ENCODE results near the gene CCDC124. TPM values are rescaled to one million over a fixed set of nuclear protein-coding genes. Genes with fewer than 3 reads are reported as not detected.

CCDC124 gene
- total RNA-seq, 3 donors from 2014 or later, result 43.8 to 53.4 (median 47.9) TPM

GRCh38 chr19:17969096-17969792, 36.4 kb downstream of the CCDC124 start:
- intact Hi-C loops (cut with DNase I; ENCODE audit: low total_unique reads), result no loop called here
- Histone ChIP-seq H3K4me1 (no peaks in the 10 kb centered on the region), H3K27me3 (peaks cover 0 to 12% of the 10 kb centered on the region in 2 donors), H3K27ac (no peak overlapping the region), H3K9me3 (no peaks in the 10 kb centered on the region), H3K4me3 (no peak overlapping the region), H3K36me3 (no peaks in the 10 kb centered on the region)
- TF ChIP-seq POLR2A (IDR thresholded peaks at IDR 0.05) (no peak), POLR2AphosphoS5 (IDR thresholded peaks at IDR 0.05) (no peak), CTCF (IDR thresholded peaks at IDR 0.05) (no peak)
- no peak for DNase-seq (ENCODE audit: low spot score in 2 of 2)

- peaks cover 0 to 8% of the 10 kb centered on the region in 2 donors for H3K27me3 ChIP-seq
- TF ChIP-seq POLR2AphosphoS5 (IDR thresholded peaks at IDR 0.05), result no peak
- intact Hi-C loops (cut with DNase I; ENCODE audit: low total_unique reads), result no loop called here
Measured at GRCh38 chr19:17972230-17972629, 39.4 kb downstream of the CCDC124 start.

GRCh38 chr19:17973759-17974158, 40.9 kb downstream of the CCDC124 start:
- Histone ChIP-seq H3K36me3 (no peaks in the 10 kb centered on the region), H3K27me3 (no peaks in the 10 kb centered on the region), H3K27ac (no peak overlapping the region), H3K4me1 (no peaks in the 10 kb centered on the region), H3K9me3 (no peaks in the 10 kb centered on the region), H3K4me3 (no peak overlapping the region)
- no peak for DNase-seq (ENCODE audit: low spot score in 2 of 2)
- TF ChIP-seq POLR2AphosphoS5 (IDR thresholded peaks at IDR 0.05), result no peak
- intact Hi-C loops (cut with DNase I; ENCODE audit: low total_unique reads), result no loop called here

More at GRCh38 chr19:17972230-17972629, 39.4 kb downstream of the CCDC124 start:
- no peaks in the 10 kb centered on the region for H3K9me3 ChIP-seq
- no peak overlapping the region for H3K27ac ChIP-seq
- H3K4me1 ChIP-seq, result no peaks in the 10 kb centered on the region
- H3K36me3 ChIP-seq, result no peaks in the 10 kb centered on the region
- no peak overlapping the region for H3K4me3 ChIP-seq
- DNase-seq (ENCODE audit: low spot score in 2 of 2), result no peak

GRCh38 chr19:17974551-17974950, 41.7 kb downstream of the CCDC124 start:
- H3K27me3 ChIP-seq, result no peaks in the 10 kb centered on the region
- TF ChIP-seq POLR2A (IDR thresholded peaks at IDR 0.05) (no peak), CTCF (IDR thresholded peaks at IDR 0.05) (no peak), POLR2AphosphoS5 (IDR thresholded peaks at IDR 0.05) (no peak)
- no peak for DNase-seq (ENCODE audit: low spot score in 2 of 2)
- no peaks in the 10 kb centered on the region for H3K9me3 ChIP-seq
- no peak overlapping the region for H3K4me3 ChIP-seq
- intact Hi-C loops (cut with DNase I; ENCODE audit: low total_unique reads), result no loop called here
- no peaks in the 10 kb centered on the region for H3K4me1 ChIP-seq
- H3K36me3 ChIP-seq, result no peaks in the 10 kb centered on the region
- no peak overlapping the region for H3K27ac ChIP-seq

GRCh38 chr19:17975032-17975431, 42.2 kb downstream of the CCDC124 start:
- no peak overlapping the region for H3K4me3 ChIP-seq
- H3K27me3 ChIP-seq, result no peaks in the 10 kb centered on the region
- no peaks in the 10 kb centered on the region for H3K9me3 ChIP-seq
- H3K36me3 ChIP-seq, result no peaks in the 10 kb centered on the region
- H3K27ac ChIP-seq, result no peak overlapping the region
- DNase-seq (ENCODE audit: low spot score in 2 of 2), result no peak
- no peaks in the 10 kb centered on the region for H3K4me1 ChIP-seq
- intact Hi-C loops (cut with DNase I; ENCODE audit: low total_unique reads), result no loop called here
- no peak for TF ChIP-seq POLR2AphosphoS5 (IDR thresholded peaks at IDR 0.05)
- TF ChIP-seq POLR2A (IDR thresholded peaks at IDR 0.05), result no peak
- no peak for TF ChIP-seq CTCF (IDR thresholded peaks at IDR 0.05)

GRCh38 chr19:17977021-17977420, 44.2 kb downstream of the CCDC124 start:
- no peak overlapping the region for H3K4me3 ChIP-seq
- H3K27ac ChIP-seq, result no peak overlapping the region
- intact Hi-C loops (cut with DNase I; ENCODE audit: low total_unique reads), result no loop called here
- no peak for DNase-seq (ENCODE audit: low spot score in 2 of 2)
- TF ChIP-seq POLR2AphosphoS5 (IDR thresholded peaks at IDR 0.05) (no peak), POLR2A (IDR thresholded peaks at IDR 0.05) (no peak), CTCF (IDR thresholded peaks at IDR 0.05) (no peak)
- no peaks in the 10 kb centered on the region for H3K36me3 ChIP-seq
- no peaks in the 10 kb centered on the region for H3K27me3 ChIP-seq
- H3K9me3 ChIP-seq, result no peaks in the 10 kb centered on the region
- H3K4me1 ChIP-seq, result no peaks in the 10 kb centered on the region

Data from breast epithelium (tissue), 4 donors.